Muscle of leg (tissue), 11 donors: ENCODE results near the gene PTPRN2. TPM values are rescaled to one million over a fixed set of nuclear protein-coding genes. Genes with fewer than 3 reads are reported as not detected.
A peak's percentile ranks its signal among the peaks of the same experiment; 100 is the strongest.

Source experiments
- DNase-seq: peaks from one replicate; pipeline ENCODE4 v3.0.0; 2013
- H3K27ac ChIP-seq: one replicate; pipeline ENCODE4 v1.5.1; 2013; ENCODE audit warnings: mild to moderate bottlenecking, low read length, control low read depth
- H3K27me3 ChIP-seq: one replicate; pipeline ENCODE4 v1.6.1; 2013; ENCODE audit warnings: low read length; ENCODE audit not compliant: control insufficient read depth, insufficient read depth
- H3K36me3 ChIP-seq: one replicate; pipeline ENCODE4 v1.6.1; 2013; ENCODE audit warnings: low read length; ENCODE audit not compliant: control insufficient read depth, insufficient read depth
- H3K4me1 ChIP-seq: one replicate; pipeline ENCODE4 v1.6.1; 2013; ENCODE audit warnings: low read length; ENCODE audit not compliant: control insufficient read depth, insufficient read depth
- H3K4me3 ChIP-seq: one replicate; pipeline ENCODE4 v1.5.1; 2013; ENCODE audit warnings: low read length, control low read depth
- H3K9me3 ChIP-seq: replicated peaks from 2 replicates; pipeline ENCODE4 v1.6.1; 2013; ENCODE audit warnings: low read depth, low read length; ENCODE audit not compliant: control insufficient read depth
- WGBS: methylation state at CpG from one replicate; pipeline ENCODE4 v1.1.5; 2013; ENCODE audit warnings: missing lambda C conversion rate; ENCODE audit not compliant: insufficient coverage; 5-methylcytosine and 5-hydroxymethylcytosine counted together
- polyA plus RNA-seq, 8 donors: library from polyadenylated mRNA; unstranded; fragments of 120-200 nt; gene quantifications; one replicate each; pipeline versions ENCODE4 v1.2.1 to v1.2.3, GENCODE V29; 2013; ENCODE audit warnings: inconsistent platforms in 1 of 8, low replicate concordance in 1 of 8; ENCODE audit not compliant: insufficient read length in 8 of 8, insufficient read depth in 1 of 8
- total RNA-seq: library from RNA; stranded (reverse); fragments of 120-200 nt; gene quantifications from one replicate; pipeline ENCODE4 v1.2.4, GENCODE V29; 2013

The PTPRN2 gene
- total and polyA plus RNA-seq, 9 donors, result 1.4 to 2.9 (median 2.3) TPM

DNA sequence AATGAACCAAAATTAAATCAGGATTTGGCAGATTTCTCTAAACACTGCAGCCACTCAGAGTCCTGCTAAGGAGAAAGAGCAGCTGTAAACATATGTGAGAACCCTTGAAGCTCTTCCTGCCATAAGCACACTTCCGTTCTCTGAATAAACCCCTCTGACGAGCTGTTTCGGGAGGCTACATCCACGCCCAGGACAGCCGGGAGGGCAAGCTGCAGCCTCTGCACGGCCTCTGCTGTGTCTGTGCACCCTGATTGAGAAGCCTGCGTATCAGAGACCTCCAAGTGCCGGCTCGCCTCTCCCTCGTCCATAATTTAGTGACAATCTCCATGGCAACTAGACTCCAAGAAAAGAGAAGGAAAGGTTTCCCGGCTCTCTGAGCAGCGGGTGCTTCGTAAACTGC lies 114.4 kb downstream of the PTPRN2 start:
- DNase-seq, result peak; percentile 71
- 5% methylated on average over 5 of the region's 13 CpGs for WGBS
- H3K4me1 ChIP-seq, result peaks cover 11% of the 10 kb centered on the region
- no peak overlapping the region for H3K4me3 ChIP-seq
- no peak overlapping the region for H3K27ac ChIP-seq
- no peaks in the 10 kb centered on the region for H3K27me3 ChIP-seq
- H3K36me3 ChIP-seq, result no peaks in the 10 kb centered on the region
- no peaks in the 10 kb centered on the region for H3K9me3 ChIP-seq

DNA sequence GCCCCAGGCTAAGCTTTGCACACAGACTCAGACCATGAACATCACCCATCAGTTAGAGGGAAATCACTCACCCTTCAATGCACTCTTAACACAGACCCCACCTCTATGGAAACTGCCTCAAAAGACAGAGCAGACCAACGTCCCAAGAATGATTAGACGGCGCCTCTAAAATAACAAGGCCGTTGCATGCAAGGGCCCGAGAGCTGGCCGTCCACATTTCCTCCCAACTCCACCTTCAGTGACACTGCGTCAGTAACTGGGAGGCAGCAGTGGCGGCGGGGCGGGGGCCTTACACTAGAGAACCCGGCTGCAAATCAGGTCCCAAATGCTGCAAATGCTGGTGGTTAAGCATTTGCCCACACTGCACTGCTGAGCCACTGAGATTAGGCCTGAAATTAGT lies 115.0 kb downstream of the PTPRN2 start:
- H3K27me3 ChIP-seq, result peaks cover 2% of the 10 kb centered on the region
- H3K9me3 ChIP-seq, result no peaks in the 10 kb centered on the region
- H3K4me3 ChIP-seq, result no peak overlapping the region
- H3K4me1 ChIP-seq, result peaks cover 11% of the 10 kb centered on the region
- H3K36me3 ChIP-seq, result no peaks in the 10 kb centered on the region
- DNase-seq, result no peak
- no peak overlapping the region for H3K27ac ChIP-seq
- 79% methylated on average over 11 of the region's 11 CpGs for WGBS

DNA sequence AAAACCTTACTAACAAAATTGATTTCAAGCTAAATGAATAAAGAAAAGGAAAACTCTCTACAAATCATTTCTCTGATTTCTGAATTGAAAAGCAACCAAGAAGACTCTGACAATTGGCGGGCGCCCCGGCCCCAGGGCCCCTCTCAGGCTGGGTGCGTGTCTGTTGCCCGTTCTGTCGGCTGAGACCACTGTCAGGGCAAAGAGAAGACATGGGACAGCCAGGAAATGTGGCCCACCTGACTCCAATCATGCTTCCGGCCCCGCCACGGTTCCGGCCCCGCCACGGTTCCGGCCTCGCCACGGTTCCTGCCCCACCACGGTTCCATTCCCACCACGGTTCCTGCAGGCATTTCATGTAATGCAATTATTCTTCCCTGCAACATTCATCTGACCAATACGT lies 115.9 kb downstream of the PTPRN2 start:
- H3K9me3 ChIP-seq, result no peaks in the 10 kb centered on the region
- no peak for DNase-seq
- H3K27ac ChIP-seq, result no peak overlapping the region
- peaks cover 11% of the 10 kb centered on the region for H3K4me1 ChIP-seq
- H3K27me3 ChIP-seq, result peaks cover 2% of the 10 kb centered on the region
- no peak overlapping the region for H3K4me3 ChIP-seq
- 96% methylated on average over 18 of the region's 18 CpGs for WGBS
- no peaks in the 10 kb centered on the region for H3K36me3 ChIP-seq

DNA sequence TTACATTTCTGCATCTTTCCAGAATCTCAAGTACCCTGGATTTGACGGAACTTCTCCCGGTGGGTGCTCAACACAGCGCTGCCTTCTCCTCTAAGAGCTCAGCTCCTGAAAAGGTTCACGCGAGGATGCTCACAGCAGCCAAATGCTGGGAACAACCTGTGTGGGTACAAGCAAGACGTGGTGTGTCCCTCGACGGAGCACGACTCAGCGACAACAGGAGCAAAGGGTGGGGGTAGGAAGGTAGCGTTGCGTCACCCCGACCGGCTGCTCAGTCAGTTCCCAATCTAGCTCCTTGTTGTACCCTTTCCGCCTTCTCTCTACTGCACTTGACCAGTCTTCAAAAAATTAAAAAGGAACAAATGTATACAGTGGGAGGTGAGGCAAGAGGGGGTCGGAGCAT lies 117.3 kb downstream of the PTPRN2 start:
- Histone ChIP-seq H3K9me3 (no peaks in the 10 kb centered on the region), H3K4me1 (peaks cover 9% of the 10 kb centered on the region), H3K4me3 (no peak overlapping the region), H3K27ac (no peak overlapping the region), H3K36me3 (no peaks in the 10 kb centered on the region), H3K27me3 (peaks cover 2% of the 10 kb centered on the region)
- WGBS, result 76% methylated on average over 7 of the region's 16 CpGs
- DNase-seq, result no peak

DNA sequence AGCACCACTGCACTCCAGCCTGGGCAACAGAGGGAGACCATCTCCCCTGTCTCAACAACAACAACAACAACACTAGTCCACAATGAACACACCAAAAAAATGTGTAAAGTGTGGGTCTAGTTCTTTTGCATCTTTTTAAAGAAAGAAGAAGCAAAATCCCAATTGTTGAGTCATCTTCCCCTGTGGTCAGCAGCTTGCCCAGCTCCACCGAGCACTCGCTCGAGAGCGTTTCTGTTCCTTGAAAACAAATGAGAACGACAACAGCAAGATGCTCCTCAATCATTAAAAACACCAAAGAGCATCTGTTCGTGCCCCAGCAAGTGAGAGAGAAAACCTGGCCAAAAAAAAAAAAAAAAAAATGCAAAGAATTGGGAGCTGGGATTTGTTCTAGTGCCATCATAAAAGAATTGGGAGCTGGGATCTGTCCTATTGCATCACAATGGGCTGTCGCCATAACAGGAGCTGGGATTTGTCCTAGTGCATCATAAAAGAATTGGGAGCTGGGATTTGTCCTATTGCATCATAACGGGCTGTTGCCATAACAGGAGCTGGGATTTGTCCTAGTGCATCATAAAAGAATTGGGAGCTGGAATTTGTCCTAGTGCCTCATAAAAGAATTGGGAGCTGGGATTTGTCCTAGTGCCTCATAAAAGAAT lies 118.1 kb downstream of the PTPRN2 start:
- H3K27me3 ChIP-seq, result peaks cover 2% of the 10 kb centered on the region
- no peak overlapping the region for H3K27ac ChIP-seq
- H3K4me1 ChIP-seq, result peaks cover 9% of the 10 kb centered on the region
- no peak for DNase-seq
- 31% methylated on average over 2 of the region's 8 CpGs for WGBS
- H3K9me3 ChIP-seq, result no peaks in the 10 kb centered on the region
- no peak overlapping the region for H3K4me3 ChIP-seq
- H3K36me3 ChIP-seq, result no peaks in the 10 kb centered on the region

DNA sequence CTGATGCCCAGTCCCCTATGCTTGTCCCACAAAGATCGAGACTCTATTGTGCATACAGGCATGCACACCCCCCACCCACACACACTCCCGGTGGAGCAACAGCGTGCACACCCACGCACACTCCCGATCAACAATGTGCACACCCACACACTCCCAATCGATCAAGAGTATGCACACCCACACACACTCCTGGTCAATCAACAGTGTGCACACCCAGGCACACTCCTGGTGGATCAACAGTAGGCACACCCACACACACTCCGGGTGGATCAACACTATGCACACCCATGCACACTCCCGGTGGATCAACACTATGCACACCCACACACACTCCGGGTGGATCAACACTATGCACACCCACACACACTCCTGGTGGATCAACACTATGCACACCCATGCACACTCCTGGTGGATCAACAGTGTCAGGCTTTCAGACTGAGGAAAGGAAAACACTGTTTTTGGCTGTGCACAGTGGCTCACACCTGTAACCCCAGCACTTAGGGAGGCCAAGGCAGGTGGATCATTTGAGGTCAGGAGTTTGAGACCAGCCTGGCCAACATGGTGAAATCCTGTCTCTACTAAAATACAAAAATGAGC lies 118.8 kb downstream of the PTPRN2 start:
- Histone ChIP-seq H3K9me3 (no peaks in the 10 kb centered on the region), H3K4me3 (no peak overlapping the region), H3K27ac (no peak overlapping the region), H3K27me3 (peaks cover 2% of the 10 kb centered on the region), H3K4me1 (peaks cover 9% of the 10 kb centered on the region), H3K36me3 (no peaks in the 10 kb centered on the region)
- WGBS, result 76% methylated on average over 8 of the region's 9 CpGs
- DNase-seq, result no peak

DNA sequence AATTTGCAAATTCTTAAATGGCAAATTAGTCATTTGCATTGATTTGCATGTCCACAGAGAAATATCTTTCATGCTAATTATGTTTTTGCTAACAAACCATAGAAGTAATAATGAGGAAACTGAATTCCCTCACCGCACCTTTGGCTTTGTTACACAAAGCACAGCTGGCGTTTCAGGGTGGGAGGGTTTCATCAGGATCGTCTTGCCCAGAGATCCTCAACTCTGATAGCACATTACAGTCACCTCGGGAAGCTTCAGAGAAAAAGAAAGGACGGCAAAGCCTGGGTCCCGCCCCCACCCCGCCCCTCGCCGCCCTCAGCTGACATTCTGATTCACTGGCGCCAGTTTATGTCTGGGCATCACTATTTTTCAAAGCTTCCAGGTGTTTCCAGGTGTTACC lies 119.4 kb downstream of the PTPRN2 start:
- H3K9me3 ChIP-seq, result no peaks in the 10 kb centered on the region
- H3K4me1 ChIP-seq, result peaks cover 5% of the 10 kb centered on the region
- H3K4me3 ChIP-seq, result no peak overlapping the region
- DNase-seq, result no peak
- H3K27me3 ChIP-seq, result peaks cover 2% of the 10 kb centered on the region
- 5% methylated on average over 7 of the region's 10 CpGs for WGBS
- no peak overlapping the region for H3K27ac ChIP-seq
- no peaks in the 10 kb centered on the region for H3K36me3 ChIP-seq

DNA sequence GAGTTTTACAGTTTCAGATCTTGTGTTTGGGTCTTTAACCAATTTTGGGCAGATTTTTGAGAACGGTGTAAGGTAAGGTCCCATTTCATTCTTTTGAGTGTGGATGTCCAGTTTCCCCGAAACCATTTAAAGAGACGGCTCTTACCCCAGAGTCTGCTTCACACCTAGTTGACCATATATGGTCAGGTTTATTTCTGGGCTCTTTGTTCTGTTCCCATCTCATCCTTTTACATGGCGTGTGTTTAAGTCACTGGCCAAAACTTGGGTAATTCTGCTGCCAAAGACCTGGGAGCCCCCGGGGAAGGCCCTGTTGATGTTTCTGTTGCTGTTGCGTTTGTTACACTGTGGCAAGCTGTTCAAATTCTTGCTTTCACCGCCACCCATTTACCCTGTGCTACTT lies 120.1 kb downstream of the PTPRN2 start:
- no peak for DNase-seq
- Histone ChIP-seq H3K4me1 (no peaks in the 10 kb centered on the region), H3K4me3 (no peak overlapping the region), H3K27ac (no peak overlapping the region), H3K9me3 (no peaks in the 10 kb centered on the region), H3K27me3 (peaks cover 2% of the 10 kb centered on the region), H3K36me3 (no peaks in the 10 kb centered on the region)
- no CpG with 5 or more reads among the region's 7 CpGs for WGBS

DNA sequence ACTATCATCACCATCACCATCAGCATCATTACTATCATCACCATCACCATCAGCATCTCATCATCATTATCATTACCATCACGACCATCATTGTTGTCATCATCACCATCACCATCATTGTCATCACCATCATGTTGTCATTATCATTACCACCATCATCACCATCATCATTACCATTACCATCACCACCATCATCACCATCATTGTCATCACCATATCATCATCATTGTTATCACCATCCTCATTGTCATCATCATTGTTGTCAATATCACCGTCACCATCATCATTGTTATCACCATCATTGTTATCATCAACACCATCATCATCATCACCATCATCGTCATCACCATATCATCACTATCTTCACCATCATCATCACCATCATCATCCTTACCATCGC lies 124.3 kb downstream of the PTPRN2 start:
- H3K27me3 ChIP-seq, result peaks cover 2% of the 10 kb centered on the region
- no peaks in the 10 kb centered on the region for H3K4me1 ChIP-seq
- no peaks in the 10 kb centered on the region for H3K36me3 ChIP-seq
- DNase-seq, result no peak
- WGBS, result 78% methylated on average over 3 of the region's 4 CpGs
- no peaks in the 10 kb centered on the region for H3K9me3 ChIP-seq
- no peak overlapping the region for H3K4me3 ChIP-seq
- no peak overlapping the region for H3K27ac ChIP-seq

DNA sequence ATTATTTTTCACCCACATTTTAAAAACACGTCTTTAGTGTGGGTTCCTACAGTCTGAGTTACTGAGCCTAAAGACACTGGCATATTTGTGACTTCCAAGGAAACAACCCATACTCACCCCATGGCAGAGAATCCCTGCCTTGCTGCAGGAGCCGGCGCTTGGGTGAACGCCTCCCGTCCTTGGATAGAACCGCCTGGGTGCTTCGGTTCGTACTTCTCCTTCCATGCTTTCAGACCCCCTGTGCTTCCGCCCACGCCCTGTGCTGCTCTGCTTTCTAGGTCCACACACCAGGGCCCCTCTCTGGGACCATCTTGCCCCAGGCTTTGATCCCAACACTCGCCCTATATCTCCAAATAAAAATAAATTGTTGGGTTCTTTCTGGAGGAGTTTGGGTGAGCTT lies 125.8 kb downstream of the PTPRN2 start:
- H3K4me1 ChIP-seq, result no peaks in the 10 kb centered on the region
- no peak overlapping the region for H3K4me3 ChIP-seq
- DNase-seq, result no peak
- H3K27ac ChIP-seq, result no peak overlapping the region
- no peaks in the 10 kb centered on the region for H3K9me3 ChIP-seq
- 77% methylated on average over 10 of the region's 11 CpGs for WGBS
- H3K27me3 ChIP-seq, result no peaks in the 10 kb centered on the region
- H3K36me3 ChIP-seq, result no peaks in the 10 kb centered on the region

DNA sequence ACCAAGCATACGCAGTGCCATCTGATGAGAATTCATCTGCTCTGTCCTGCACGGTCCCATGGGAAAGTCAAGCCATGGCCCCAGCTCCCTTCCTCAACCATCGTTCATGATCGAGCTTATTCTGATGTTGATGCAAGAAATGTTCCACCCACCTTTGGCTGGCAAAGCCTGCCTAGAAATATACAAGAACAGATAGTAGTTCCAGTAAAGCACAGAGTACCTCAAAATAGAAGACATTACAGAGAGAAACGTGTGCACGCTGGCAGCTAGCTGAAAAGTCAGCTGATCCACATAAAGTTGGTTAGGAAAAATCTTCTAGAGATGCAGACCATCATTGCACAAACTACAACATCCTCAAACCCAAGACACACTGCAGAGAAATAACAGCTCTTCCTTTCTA lies 127.0 kb downstream of the PTPRN2 start:
- Histone ChIP-seq H3K27ac (no peak overlapping the region), H3K27me3 (no peaks in the 10 kb centered on the region), H3K4me3 (no peak overlapping the region), H3K36me3 (no peaks in the 10 kb centered on the region), H3K9me3 (no peaks in the 10 kb centered on the region), H3K4me1 (no peaks in the 10 kb centered on the region)
- DNase-seq, result no peak
- 87% methylated on average over 3 of the region's 6 CpGs for WGBS
